ENCODE data around the gene RPL28.

DNA sequence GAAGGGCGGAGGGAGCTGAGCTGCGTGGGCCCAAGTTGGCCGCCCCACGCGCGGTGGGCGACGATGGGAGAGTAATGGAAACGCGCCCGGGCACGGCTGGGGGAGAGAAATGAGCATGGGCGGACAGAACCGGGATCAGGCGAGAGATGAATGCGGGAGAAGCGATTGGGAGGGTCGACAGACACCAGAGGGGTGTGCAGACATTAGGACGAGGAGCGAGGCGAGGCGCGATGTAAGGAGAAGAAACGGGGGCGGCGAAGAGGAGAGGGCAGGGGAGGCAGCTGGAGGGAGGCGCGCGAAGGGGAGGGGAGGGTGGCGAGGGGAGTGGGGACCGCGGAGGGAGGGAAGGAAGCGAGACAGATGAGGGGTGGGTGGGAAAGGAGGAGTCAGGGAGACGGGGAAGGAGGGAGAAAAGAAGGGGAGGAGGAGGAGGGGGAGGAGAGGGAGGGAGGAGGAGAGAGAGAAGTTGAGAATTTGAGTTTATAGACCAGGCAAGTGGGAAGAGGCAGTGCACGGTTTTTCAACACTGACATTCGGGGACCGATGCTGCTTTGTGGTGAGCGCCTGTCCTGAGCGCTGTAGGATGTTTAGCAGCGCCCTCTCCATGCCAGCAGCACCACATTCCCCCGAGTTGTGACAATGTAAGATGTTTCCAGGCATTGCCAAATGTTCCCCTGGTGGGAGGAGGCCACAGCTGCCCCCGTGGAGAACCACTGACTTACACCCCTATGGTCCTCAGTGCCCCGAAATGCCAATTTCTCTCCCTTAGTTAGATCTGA, 57.5 kb downstream of the RPL28 start, which contains the start of gene SHISA7:
- TF ChIP-seq, protein P1, sequence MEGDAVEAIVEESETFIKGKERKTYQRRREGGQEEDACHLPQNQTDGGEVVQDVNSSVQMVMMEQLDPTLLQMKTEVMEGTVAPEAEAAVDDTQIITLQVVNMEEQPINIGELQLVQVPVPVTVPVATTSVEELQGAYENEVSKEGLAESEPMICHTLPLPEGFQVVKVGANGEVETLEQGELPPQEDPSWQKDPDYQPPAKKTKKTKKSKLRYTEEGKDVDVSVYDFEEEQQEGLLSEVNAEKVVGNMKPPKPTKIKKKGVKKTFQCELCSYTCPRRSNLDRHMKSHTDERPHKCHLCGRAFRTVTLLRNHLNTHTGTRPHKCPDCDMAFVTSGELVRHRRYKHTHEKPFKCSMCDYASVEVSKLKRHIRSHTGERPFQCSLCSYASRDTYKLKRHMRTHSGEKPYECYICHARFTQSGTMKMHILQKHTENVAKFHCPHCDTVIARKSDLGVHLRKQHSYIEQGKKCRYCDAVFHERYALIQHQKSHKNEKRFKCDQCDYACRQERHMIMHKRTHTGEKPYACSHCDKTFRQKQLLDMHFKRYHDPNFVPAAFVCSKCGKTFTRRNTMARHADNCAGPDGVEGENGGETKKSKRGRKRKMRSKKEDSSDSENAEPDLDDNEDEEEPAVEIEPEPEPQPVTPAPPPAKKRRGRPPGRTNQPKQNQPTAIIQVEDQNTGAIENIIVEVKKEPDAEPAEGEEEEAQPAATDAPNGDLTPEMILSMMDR (conservative IDR thresholded peaks at IDR 0.05; ENCODE audit: low read depth, low read length) = no peak
- TF ChIP-seq, protein P2, sequence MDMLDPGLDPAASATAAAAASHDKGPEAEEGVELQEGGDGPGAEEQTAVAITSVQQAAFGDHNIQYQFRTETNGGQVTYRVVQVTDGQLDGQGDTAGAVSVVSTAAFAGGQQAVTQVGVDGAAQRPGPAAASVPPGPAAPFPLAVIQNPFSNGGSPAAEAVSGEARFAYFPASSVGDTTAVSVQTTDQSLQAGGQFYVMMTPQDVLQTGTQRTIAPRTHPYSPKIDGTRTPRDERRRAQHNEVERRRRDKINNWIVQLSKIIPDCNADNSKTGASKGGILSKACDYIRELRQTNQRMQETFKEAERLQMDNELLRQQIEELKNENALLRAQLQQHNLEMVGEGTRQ (IDR thresholded peaks at IDR 0.05; ENCODE audit: low read depth, low read length) = no peak
- TF ChIP-seq RFX5 (IDR thresholded peaks at IDR 0.05; ENCODE audit: low read depth, low read length) (no peak), CEBPB (IDR thresholded peaks at IDR 0.05; ENCODE audit: low read depth, low read length) (no peak), POLR2A (IDR thresholded peaks at IDR 0.05; ENCODE audit: low read depth, low read length) (no peak), SMC3 (IDR thresholded peaks at IDR 0.05; ENCODE audit: low read depth, low read length) (no peak), RAD21 (IDR thresholded peaks at IDR 0.05; ENCODE audit: low read length) (no peak), RCOR1 (IDR thresholded peaks at IDR 0.05; ENCODE audit: insufficient replicate concordance, low read length) (no peak), NFE2L2 (IDR thresholded peaks at IDR 0.05; ENCODE audit: low read depth, low read length) (no peak), MAZ (IDR thresholded peaks at IDR 0.05; ENCODE audit: borderline replicate concordance, low read depth, low read length) (no peak)

Measured in IMR-90 (cell line).